GM19397 (cell line): ENCODE measurements around the gene STOML1.
"Not testable (repeated sequence)": the region's sequence is repeated elsewhere in the genome, so short reads cannot be mapped to it uniquely, and the experiment has no call there.

ENCODE experiments used
- ATAC-seq: cut with Tn5 transposase; IDR thresholded peaks from one replicate; pipeline ENCODE4 v1.9.1; 2021; ENCODE audit warnings: mild to moderate bottlenecking, moderate library complexity; ENCODE audit not compliant: unreplicated experiment

STOML1 gene

DNA sequence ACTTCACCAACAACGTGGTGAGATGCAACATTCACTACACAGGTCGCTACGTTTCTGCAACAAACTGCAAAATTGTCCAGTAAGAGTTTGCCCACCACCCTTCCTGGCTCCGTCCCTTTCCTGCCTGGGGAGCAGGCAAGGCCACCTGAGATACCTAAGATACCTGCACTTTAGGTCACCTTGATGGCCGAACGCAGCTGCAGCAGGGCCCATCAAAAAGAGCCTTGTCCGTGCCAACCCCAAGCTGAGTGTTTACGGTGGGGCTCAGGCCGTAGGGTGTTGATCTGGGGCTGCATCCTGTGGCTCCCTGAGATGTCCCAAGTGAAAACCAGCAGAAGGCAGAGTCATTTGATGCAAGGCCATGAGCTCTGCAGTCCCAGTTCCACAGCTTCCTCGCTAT is 42.6 kb downstream of the STOML1 start:
- no peak for ATAC-seq

GRCh38 chr15:73948982-73949381 is 43.1 kb downstream of the STOML1 start:
- no peak for ATAC-seq

DNA sequence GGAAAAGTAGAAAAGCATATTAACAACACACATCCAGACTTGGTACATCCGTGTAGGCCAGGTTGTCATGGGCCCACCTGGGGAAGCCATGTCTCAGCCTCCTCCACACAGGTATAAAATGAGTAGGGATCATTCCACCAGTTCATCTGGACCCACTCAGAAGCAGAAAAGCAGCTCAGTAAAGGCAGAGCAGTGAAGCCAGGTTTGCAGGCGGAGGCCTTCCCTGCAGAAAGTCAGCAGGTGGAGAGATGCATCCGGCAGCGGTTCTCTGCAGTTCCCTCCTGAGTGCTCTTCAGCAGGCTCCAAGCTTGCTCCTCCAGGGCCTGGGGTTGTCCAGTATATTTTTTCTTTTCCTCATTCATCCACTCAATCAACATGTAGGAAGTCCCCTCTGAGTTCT is 43.7 kb downstream of the STOML1 start:
- ATAC-seq, result no peak

- no peak for ATAC-seq
Observed at GRCh38 chr15:73947651-73948050, 44.4 kb downstream of the STOML1 start.

DNA sequence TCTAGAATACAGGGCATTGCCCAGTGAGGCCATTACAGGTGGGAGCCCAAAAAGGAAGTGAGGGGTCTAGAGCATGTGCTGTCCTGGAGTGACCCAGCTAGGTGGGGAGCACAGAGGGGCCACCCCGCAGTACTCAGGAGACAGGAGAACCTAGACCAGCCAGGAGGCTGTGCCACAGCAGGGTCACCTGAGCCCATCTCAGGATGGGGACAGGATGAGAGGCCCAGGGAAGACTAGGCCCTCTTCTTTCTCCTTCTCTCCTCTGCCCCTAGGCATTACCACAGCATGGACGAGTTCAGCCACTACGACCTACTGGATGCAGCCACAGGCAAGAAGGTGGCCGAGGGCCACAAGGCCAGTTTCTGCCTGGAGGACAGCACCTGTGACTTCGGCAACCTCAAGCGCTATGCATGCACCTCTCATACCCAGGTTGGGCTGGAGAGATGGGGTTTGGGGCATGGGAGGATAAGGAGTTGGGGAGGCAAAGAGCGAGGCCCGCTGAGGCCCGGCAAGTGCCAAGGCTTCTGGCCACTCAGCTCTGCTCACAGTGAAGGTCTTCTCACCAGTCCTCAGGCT is 45.2 kb downstream of the STOML1 start:
- ATAC-seq, result no peak

DNA sequence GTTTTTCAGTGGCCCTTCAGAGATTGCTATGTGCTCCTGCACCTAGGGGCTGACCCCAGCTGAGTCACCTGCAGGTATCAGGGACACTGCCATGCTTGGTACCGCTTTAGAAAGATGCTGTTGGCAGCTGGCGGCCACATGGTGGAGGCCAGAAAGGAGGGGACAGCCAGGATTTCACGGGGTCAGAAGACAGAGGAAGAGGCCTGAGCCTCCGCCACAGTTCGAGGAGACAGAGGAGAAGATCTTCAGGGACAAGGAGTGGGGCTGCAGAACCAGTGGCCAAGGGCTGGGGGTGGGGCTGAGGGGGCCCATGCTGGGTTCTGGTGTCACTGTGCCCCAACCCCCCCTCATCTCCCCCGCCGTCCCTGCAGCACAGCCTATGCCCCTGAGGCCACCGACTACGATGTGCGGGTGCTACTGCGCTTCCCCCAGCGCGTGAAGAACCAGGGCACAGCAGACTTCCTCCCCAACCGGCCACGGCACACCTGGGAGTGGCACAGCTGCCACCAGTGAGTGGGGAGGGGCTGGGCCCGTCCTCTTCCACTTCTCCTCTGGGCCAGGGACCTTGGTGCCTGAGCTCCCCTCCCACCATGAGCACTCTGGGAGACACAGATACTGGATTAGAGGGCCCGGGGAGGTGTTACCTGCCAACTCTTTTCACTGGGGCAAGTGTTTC is 45.9 kb downstream of the STOML1 start:
- no peak for ATAC-seq

- ATAC-seq, result no peak
Observed at GRCh38 chr15:73945130-73945508, 47.0 kb downstream of the STOML1 start.

GRCh38 chr15:73944161-73945129 is 47.6 kb downstream of the STOML1 start:
- no peak for ATAC-seq

DNA sequence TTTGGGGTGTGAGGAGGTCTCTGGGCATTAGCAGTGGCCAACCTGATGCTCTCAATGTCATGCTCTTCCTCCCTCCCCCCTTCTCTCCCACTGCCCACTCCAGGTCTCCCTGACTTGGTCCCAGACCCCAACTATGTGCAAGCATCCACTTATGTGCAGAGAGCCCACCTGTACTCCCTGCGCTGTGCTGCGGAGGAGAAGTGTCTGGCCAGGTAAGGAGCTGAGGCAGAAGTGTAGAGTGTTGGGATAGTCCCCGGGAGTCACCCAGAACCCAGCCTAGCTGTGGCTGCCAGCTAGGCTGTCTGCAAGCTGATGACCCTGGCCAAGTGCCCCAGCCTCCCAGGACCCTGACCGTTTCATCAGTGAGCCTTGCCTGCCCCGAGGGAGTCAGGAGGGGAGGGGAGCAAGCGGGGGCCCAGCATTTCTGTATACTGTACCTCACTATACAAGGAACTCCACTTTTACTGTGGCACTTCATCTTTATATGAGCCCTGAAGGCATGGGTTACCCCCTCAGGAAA is 49.3 kb downstream of the STOML1 start:
- ATAC-seq, result no peak

GRCh38 chr15:73941871-73942635 is 50.0 kb downstream of the STOML1 start:
- no peak for ATAC-seq

- no peak for ATAC-seq
Observed at GRCh38 chr15:73941449-73941848, 50.6 kb downstream of the STOML1 start.

GRCh38 chr15:73941044-73941443 is 51.1 kb downstream of the STOML1 start:
- no peak for ATAC-seq

- ATAC-seq, result no peak
Observed at GRCh38 chr15:73940061-73940981, 51.8 kb downstream of the STOML1 start.

DNA sequence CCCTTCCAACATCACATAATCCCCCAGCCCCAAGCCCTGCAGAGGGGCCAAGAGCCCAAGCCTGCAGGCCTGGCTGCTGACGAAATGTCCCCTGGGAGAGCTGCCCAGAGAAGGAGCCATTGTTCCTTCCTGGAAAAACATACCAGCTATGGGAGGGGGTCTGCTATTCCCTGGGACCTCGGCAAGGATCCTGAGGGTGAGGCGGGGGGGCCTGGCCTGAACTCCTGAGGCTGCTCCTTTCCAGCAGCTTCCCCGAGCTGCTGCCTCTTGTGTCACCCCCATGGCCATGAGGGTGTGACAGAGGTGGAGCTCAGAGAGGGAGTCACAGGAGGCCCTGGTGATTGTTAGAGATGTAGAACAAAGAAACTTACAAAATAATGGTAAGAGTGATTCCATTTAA is 53.0 kb downstream of the STOML1 start:
- ATAC-seq, result no peak

- not testable (repeated sequence) for ATAC-seq
Observed at GRCh38 chr15:73938516-73938915, 53.6 kb downstream of the STOML1 start.

DNA sequence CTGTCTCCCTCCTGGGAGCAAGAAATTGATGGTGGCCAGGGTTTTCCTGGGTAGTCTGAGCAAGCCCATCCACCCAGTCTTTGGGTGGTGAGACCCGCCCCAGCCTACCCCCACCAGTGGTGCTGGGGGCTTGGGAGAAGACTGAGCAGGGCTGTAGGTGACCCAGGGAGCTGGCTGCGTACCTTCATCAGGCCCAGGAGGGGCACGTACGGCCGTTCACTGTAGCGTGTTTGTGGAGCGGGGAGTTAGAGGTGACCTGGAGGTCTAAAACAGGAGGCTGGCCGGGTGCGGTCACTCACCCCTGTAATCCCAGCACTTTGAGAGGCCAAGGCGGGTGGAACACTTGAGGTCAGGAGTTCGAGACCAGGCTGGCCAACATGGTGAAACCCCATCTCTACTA is 54.4 kb downstream of the STOML1 start:
- no peak for ATAC-seq

- ATAC-seq, result no peak
Observed at GRCh38 chr15:73937296-73937695, 54.8 kb downstream of the STOML1 start.

- ATAC-seq, result no peak
Observed at GRCh38 chr15:73936588-73937290, 55.4 kb downstream of the STOML1 start.

DNA sequence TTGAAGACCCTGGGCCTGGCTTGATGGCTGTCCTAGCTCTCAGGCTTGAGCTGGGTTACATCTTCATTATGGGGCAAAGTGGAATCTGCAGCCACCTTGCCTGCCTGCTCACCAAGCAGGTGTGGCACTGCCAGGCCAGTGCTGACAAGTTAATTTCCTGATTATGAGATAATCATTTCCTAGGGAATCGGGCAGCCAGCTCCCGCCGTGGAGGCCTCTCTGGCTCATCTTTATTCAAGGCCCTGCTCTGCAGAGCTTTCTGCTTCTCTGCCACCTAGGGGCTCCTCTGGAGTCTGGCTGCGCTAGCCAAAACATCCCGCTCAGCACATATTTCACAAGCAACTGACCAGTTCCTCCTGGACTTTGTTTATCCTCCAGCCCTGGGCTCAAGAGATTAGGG is 55.9 kb downstream of the STOML1 start:
- no peak for ATAC-seq
